ENCODE measurements around the gene PLB1.

The PLB1 gene

DNA sequence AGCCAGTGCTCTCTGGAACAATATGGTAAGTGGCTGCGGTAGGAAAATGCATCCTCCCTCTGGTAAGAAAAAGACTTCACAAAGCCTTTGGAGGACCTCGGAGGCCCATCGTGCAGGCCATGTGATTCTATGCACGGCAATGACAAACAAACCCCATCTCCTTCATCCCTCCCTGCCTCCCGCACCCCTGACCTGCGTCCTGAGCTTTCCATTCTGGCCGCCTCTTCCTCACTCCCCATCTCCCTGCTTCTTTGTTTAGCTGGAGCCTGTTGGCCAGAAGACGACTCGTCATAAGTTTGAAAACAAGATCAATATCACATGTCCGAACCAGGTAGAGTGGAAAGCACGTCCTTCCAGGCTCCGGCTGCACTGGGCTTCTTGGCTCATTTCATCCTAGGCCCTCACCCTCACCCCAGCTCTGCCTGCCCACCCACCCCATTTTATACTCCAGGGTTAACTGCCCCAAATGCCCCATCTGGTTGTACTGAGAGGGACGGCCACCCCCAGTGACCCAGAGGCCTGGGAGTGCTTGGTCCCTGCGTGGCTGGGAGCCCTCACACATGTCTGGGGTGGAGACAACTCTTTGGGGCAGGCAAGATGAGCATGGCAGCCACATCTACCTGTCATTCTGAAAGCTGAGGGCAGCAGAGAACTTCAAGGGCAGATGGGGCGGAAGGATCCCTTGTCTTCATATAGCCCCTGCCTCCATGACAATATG is 94.0 kb downstream of the PLB1 start:
- DNase-seq (ENCODE audit: low read depth in 2 of 2, low spot score in 1 of 2) = no peak

DNA sequence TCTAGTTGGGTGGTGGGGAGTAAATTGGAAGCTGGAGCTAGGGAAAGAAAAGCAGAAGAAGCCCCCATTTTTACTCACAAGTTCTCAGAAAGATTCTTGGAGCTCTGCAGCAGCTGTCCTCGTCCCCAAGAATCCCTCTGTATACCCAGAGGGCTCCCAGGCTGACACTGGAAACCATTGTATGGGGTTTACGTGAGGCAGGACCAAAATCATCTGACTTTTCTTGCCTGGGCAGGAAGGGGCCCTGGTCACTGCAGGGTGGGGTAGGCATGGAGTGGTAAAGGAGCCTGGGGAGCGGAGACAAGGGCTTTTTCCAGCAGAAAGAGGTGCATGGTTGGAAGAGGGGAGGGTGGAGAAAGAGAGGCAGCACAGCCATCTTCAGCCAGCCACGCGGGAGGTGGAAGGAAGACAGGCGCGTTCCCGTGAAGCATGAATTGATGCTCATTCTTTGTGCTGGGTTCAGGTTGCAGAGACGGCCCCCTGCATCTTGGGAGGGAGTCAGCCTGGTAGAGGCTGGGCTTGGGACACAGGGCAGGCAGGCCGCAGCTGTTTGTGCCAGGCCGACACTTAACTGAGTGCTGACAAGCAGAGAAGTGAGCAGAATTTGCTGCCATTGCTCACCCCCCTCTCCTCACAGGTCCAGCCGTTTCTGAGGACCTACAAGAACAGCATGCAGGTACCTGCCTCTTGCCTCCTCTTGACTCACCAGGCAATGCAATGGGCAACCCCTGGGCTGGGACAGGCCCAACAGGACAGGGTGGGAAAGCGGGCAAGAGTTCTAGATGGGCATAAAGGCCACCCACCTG is 94.8 kb downstream of the PLB1 start:
- DNase-seq (ENCODE audit: low read depth in 2 of 2, low spot score in 1 of 2) = no peak

- no peak for DNase-seq (ENCODE audit: low read depth in 2 of 2, low spot score in 1 of 2)
Measured at GRCh38 chr2:28591711-28592335, 96.0 kb downstream of the PLB1 start.

DNA sequence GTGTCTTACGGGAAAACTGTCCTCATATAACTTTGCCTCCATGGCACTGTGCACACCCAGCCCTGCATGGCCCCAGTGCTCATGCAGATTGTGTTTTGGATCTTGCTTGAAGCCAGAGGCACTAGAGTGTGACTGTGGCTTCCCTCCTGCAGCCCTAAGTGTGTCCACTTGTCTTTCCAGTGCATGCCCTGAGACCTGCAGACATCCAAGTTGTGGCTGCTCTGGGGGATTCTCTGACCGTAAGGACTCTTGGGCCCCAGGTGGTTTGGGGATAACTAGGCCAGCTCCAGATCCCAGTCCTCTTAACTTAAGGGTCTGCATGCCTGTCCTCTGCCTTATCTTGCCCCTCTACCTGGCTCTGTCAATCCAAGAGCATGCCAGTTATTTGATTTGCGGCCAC is 96.6 kb downstream of the PLB1 start:
- DNase-seq (ENCODE audit: low read depth in 2 of 2, low spot score in 1 of 2) = no peak

- no peak for DNase-seq (ENCODE audit: low read depth in 2 of 2, low spot score in 1 of 2)
Measured at GRCh38 chr2:28593160-28593755, 97.4 kb downstream of the PLB1 start.

GRCh38 chr2:28594000-28594331 is 98.1 kb downstream of the PLB1 start:
- DNase-seq (ENCODE audit: low read depth in 2 of 2, low spot score in 1 of 2) = no peak

- peak; percentile 58 to 81 for DNase-seq (ENCODE audit: low read depth in 2 of 2, low spot score in 1 of 2)
Measured at GRCh38 chr2:28594332-28595108, 98.7 kb downstream of the PLB1 start.

- no peak for DNase-seq (ENCODE audit: low read depth in 2 of 2, low spot score in 1 of 2)
Measured at GRCh38 chr2:28595323-28595722, 99.5 kb downstream of the PLB1 start.

- no peak for DNase-seq (ENCODE audit: low read depth in 2 of 2, low spot score in 1 of 2)
Measured at GRCh38 chr2:28598484-28598883, 102.6 kb downstream of the PLB1 start.

GRCh38 chr2:28600181-28600580 is 104.3 kb downstream of the PLB1 start:
- no peak for DNase-seq (ENCODE audit: low read depth in 2 of 2, low spot score in 1 of 2)

- DNase-seq (ENCODE audit: low read depth in 2 of 2, low spot score in 1 of 2) = no peak
Measured at GRCh38 chr2:28601616-28602015, 105.8 kb downstream of the PLB1 start.

DNA sequence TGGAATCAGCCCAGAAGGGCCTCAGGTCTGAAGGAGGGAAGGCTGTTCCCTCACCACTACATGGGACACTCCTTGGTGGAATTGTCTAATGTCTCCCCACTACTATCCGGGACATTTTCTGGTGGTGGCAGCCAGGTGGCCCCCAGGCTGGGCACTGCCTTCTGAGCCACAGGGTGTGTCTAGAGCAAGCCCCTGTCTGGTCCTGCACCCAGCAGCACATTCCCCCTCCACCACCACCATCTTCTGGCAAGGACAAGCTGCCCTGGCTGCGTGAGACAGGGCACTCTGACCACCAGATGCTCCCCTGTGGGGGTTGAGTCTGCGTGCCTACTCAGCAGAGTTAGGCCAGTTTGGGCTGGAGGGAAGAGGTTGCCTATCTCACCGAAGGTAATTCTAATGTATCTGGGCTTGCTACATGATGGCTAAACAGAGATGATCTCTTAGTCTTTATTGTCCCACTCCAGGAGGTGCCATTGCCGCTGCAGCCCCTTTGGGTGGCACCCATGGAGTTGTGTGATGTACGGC is 106.3 kb downstream of the PLB1 start:
- no peak for DNase-seq (ENCODE audit: low read depth in 2 of 2, low spot score in 1 of 2)

GRCh38 chr2:28602751-28603639 is 107.1 kb downstream of the PLB1 start:
- no peak for DNase-seq (ENCODE audit: low read depth in 2 of 2, low spot score in 1 of 2)

- no peak for DNase-seq (ENCODE audit: low read depth in 2 of 2, low spot score in 1 of 2)
Measured at GRCh38 chr2:28603821-28604220, 108.0 kb downstream of the PLB1 start.

DNA sequence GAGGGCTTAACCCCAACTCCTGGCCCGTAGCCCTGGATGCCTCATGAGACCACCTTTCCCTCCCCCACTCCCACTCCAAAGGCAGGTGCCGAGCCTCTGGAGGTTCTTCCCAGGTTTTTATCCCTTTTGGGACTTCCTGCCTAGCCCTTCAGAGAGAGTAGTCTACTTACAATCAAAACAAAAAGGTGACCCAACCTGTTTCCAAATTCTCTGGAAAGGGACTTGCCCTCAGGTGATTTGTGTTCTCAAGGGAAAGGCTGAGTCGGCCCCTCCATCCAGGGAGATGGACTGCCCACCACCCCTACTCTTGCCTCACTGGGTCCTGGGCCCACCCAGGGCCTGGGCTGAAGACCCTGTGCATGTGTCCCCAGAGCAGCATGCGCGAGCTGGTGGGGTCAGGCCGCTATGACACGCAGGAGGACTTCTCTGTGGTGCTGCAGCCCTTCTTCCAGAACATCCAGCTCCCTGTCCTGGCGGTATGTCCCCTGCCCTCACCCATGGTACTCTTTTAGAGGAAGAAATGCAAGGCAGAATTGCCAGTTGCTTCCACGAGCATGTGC is 108.5 kb downstream of the PLB1 start:
- DNase-seq (ENCODE audit: low read depth in 2 of 2, low spot score in 1 of 2) = no peak

GRCh38 chr2:28606986-28607441 is 111.2 kb downstream of the PLB1 start:
- no peak for DNase-seq (ENCODE audit: low read depth in 2 of 2, low spot score in 1 of 2)

DNA sequence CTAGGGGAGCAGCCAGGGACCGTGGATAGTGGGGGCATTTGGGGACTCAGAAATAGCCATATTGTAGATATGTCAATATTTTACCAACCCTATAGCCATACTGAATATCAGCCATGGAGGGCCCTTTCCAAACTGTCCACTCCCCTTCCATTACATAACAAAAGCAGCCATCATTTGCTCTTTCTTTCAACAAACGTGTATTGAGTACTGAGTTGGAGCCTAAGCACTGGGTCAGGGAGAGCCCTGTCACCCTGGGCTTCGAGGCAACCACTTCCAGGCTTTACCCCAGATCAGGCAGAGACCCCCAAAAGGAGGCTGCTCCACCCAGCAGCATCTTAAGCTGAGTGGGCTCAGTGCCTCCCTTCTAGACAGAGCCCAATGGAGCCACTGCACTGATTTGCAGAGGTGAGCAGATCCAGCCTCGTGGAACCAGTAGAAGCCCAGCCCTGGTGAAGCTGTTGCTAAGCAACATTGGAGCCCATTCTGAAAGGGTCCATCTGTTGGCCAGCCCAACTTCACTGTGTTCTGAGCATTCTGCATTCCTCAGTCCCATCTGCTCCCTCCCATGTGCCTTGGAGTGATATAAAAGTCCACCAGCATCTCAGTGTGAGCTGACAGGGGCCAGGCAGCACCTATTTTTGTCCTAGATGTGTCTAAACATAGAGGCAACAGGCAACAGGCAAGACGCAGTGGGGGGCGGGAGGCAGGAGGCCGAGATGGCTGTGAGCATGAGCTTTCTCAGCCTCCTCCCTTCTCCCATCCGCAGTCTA is 112.1 kb downstream of the PLB1 start:
- no peak for DNase-seq (ENCODE audit: low read depth in 2 of 2, low spot score in 1 of 2)

DNA sequence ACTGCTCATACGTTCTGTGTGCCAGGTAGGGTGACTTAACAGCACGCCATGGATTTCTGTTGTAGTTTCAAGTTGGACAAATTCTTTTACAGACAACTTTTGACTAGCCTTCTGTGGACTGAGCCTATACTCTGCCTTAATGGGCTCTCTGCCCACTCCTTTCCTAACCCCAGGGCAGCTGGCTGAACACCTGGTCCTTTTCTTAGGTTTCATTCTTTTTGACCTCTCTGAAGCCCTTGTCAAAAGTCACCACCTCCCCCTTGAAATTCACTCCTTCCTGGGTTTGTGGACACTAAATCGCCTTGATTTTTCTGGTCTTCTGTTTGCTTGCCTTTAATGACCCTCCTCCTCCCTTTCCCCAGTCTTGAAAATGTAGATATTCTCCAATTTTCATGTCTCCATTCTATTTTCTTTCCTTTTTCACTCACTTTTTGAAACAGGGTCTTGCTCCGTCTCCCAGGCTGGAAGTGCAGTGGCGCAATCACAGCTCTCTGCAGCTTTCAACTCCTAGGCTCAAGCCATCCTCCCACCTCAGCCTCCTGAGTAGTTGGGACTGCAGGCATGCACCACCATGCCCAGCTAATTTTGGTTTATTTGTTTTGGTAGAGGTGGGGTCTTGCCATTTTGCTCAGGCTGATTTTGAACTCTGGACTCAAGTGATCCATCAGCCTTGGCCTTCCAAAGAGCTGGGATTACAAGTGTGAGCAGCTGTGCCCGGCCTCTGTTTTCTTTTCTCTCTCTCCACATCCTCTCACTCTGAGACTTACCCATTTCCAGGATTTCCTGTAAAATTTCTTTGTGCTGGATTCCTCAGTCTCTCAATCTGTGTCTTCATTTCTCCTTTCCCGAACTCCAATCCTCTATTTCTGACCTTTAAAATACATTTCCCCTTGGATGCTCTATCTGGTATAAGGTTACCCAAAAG is 112.9 kb downstream of the PLB1 start:
- no peak for DNase-seq (ENCODE audit: low read depth in 2 of 2, low spot score in 1 of 2)

Measured in stimulated activated CD8-positive, alpha-beta memory T cell treated with anti-CD3 and anti-CD28 coated beads, Interleukin-4, amount 100 ng/mL, for 4 hours (primary cell).